Central memory CD8-positive, alpha-beta T cell (primary cell): ENCODE measurements around the gene GPX1.
"Not testable (repeated sequence)": the region's sequence is repeated elsewhere in the genome, so short reads cannot be mapped to it uniquely, and the experiment has no call there.

Experiments
- ATAC-seq: fragments of 150-1000 bp; cut with Tn5 transposase; replicated peaks from 2 replicates; pipeline ENCODE4 v1.10.0; 2022; ENCODE audit warnings: mild to moderate bottlenecking, moderate FRiP score, moderate number of reproducible peaks; ENCODE audit not compliant: poor library complexity, severe bottlenecking; ENCODE audit errors: extremely low read depth
- DNase-seq, 2 donors: peaks; one replicate each; pipeline ENCODE4 v3.0.0; 2021; ENCODE audit warnings: low spot score in 2 of 2
- H3K27ac Mint-ChIP-seq: one replicate; pipeline ENCODE4 v1.8.0; 2022; ENCODE audit warnings: low read depth, mild to moderate bottlenecking, moderate library complexity, mixed read lengths
- H3K27me3 Mint-ChIP-seq: one replicate; pipeline ENCODE4 v1.8.0; 2022; ENCODE audit warnings: mixed read lengths
- H3K36me3 Mint-ChIP-seq: one replicate; pipeline ENCODE4 v1.8.0; 2022; ENCODE audit warnings: mild to moderate bottlenecking, moderate library complexity, mixed read lengths; ENCODE audit not compliant: insufficient read depth
- H3K4me1 Mint-ChIP-seq: one replicate; pipeline ENCODE4 v1.8.0; 2022; ENCODE audit warnings: mixed read lengths
- H3K4me3 Mint-ChIP-seq: one replicate; pipeline ENCODE4 v1.8.0; 2022; ENCODE audit warnings: mild to moderate bottlenecking, moderate library complexity, mixed read lengths
- H3K9me3 Mint-ChIP-seq: one replicate; pipeline ENCODE4 v1.8.0; 2022; ENCODE audit warnings: mixed read lengths

The GPX1 gene

GRCh38 chr3:49385617-49386016, 27.5 kb upstream of the GPX1 start:
- no peaks in the 10 kb centered on the region for H3K9me3 Mint-ChIP-seq
- H3K27me3 Mint-ChIP-seq = no peaks in the 10 kb centered on the region
- H3K4me1 Mint-ChIP-seq = peaks cover 48% of the 10 kb centered on the region
- ATAC-seq (no peak), DNase-seq (no peak)
- peak overlapping the region; percentile 89 for H3K27ac Mint-ChIP-seq
- peaks cover 8% of the 10 kb centered on the region for H3K36me3 Mint-ChIP-seq
- no peak overlapping the region for H3K4me3 Mint-ChIP-seq

- DNase-seq (no peak), ATAC-seq (no peak)
- peak overlapping the region; percentile 31 for H3K4me3 Mint-ChIP-seq
- H3K36me3 Mint-ChIP-seq = peaks cover 5% of the 10 kb centered on the region
- no peaks in the 10 kb centered on the region for H3K27me3 Mint-ChIP-seq
- no peaks in the 10 kb centered on the region for H3K9me3 Mint-ChIP-seq
- peak overlapping the region; percentile 15 for H3K27ac Mint-ChIP-seq
- H3K4me1 Mint-ChIP-seq = peaks cover 64% of the 10 kb centered on the region
Measured at GRCh38 chr3:49383387-49383786, 25.2 kb upstream of the GPX1 start.

DNA sequence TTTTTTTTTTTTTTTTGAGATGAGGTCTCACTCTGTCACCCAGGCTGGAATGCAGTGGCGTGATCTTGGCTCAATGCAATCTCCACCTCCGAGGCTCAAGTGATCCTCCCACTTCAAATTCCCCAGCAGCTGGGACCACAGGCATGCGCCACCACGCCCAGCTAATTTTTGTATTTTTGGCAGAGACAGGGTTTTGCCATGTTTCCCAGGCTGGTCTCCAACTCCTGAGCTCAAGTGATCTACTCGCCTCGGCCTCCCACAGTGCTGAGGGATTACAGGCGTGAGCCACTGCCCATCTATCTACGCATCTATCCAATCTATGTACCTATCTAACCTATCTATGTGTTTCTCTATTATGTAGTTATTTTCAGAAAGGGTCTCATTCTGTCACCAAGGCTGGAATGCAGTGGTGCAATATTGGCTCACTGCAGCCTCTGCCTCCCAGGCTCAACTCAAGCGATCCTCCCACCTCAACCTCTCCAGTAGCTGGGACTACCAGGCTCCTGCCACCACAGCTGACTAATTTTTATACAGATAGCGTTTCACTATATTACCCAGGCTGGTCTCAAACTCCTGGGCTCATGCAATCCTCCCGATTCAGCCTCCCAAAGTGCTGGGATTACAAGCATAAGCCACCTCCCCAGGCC, 20.2 kb upstream of the GPX1 start:
- peaks cover 30% of the 10 kb centered on the region for H3K36me3 Mint-ChIP-seq
- H3K4me3 Mint-ChIP-seq = peak overlapping the region; percentile 33
- DNase-seq = no peak
- H3K27ac Mint-ChIP-seq = peak overlapping the region; percentile 50
- H3K27me3 Mint-ChIP-seq = no peaks in the 10 kb centered on the region
- H3K9me3 Mint-ChIP-seq = no peaks in the 10 kb centered on the region
- H3K4me1 Mint-ChIP-seq = peaks cover 54% of the 10 kb centered on the region
- ATAC-seq = no peak

DNA sequence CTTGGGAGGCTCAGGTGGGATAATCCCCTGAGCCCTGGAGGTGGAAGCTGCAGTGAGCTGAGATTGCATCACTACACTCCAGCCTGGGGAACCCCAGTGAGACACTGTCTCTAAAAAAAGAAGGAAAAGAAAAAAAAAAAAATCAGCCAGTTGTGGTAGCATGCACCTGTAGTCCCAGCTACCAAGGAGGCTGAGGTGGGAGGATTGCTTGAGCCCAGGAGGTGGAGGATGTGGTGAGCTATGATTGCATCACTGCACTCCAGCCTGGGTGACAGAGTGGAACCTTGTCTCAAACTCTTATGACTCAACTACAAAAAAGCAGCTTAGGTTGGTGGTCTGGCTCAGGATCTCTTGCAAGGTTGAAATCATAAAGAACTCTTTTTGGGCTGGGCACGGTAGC, 19.3 kb upstream of the GPX1 start:
- Mint-ChIP-seq H3K4me3 (peak overlapping the region; percentile 25), H3K4me1 (peaks cover 57% of the 10 kb centered on the region), H3K27ac (no peak overlapping the region), H3K36me3 (peaks cover 38% of the 10 kb centered on the region), H3K27me3 (no peaks in the 10 kb centered on the region), H3K9me3 (no peaks in the 10 kb centered on the region)
- ATAC-seq = peak; percentile 54
- no peak for DNase-seq

DNA sequence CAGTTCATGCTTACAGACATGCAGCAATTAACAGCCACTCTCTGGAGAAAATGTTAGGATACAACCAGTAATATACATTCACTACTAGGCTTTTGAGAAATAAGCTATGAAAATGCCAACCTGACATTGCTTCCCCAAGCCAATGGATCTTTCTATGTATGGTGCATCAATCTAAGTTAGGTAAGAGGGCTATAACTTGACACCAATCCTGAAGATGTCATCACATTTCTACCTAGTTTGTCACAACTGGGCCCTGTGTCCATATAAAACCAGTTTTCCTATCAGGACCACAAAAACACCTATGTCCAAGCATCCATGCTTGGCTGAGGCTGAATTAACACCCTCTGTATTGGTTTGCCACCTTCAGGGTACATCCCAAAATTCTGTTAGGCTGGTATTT, 13.8 kb upstream of the GPX1 start:
- H3K27ac Mint-ChIP-seq = no peak overlapping the region
- peaks cover 35% of the 10 kb centered on the region for H3K4me1 Mint-ChIP-seq
- peaks cover 69% of the 10 kb centered on the region for H3K36me3 Mint-ChIP-seq

DNA sequence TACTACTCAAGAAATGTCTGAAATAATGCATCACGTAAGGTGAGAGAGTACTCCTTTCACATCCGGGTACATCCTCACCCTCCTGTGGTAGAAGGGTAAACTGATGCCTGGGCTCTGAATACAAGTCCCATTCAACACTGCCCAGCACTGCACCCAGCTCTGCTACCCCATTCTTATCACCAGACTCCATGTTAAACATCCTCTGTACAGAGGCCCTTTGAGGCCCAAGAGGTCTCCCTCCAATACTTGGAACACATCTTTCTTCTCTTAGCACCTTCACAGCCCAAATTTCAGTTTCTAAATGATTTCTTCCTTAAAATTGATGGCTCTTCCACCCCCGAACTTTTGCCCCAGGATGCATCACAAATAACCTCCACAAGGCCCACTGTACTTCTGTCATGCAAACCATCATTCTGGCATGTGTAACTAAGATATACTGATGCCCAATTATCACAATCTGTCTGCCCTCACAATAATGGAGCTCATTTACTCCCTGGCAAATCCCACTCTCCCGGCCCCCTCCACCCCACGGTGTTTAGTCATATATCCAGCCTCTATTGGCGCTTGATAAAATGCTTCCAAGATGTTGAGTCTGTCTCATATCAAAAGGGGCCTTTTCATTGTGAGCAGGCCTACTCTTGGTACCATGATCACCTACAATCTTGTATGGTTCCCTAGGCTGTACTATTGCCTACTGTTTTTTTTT, 12.6 kb upstream of the GPX1 start:
- Mint-ChIP-seq H3K9me3 (no peaks in the 10 kb centered on the region), H3K4me1 (peaks cover 32% of the 10 kb centered on the region), H3K4me3 (no peak overlapping the region), H3K27ac (no peak overlapping the region), H3K27me3 (no peaks in the 10 kb centered on the region), H3K36me3 (peaks cover 76% of the 10 kb centered on the region)
- no peak for ATAC-seq
- no peak for DNase-seq

More for the DNA sequence above, 13.8 kb upstream of the GPX1 start:
- ATAC-seq = no peak
- H3K27me3 Mint-ChIP-seq = no peaks in the 10 kb centered on the region
- no peak for DNase-seq
- H3K4me3 Mint-ChIP-seq = no peak overlapping the region
- H3K9me3 Mint-ChIP-seq = no peaks in the 10 kb centered on the region

DNA sequence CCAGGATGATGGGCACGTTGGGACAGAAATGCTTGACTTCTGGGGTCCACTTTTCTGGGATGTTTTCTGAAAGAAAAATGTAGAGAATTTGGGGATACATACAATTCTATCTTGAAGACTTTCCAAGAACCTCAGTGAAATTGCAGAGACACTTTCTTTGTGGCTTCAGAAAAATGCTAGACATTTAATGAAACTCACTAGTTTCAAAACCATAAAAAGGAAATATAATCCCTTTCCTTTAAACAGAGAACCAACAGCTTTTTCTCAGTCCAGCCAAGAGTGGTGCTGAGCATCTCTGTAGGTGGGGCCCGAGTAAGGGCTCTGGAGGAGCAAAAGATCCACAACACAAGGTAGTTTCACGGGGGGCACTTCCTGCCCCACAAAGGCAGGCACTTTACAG, 4.4 kb upstream of the GPX1 start:
- Mint-ChIP-seq H3K36me3 (peaks cover 78% of the 10 kb centered on the region), H3K9me3 (no peaks in the 10 kb centered on the region), H3K27me3 (no peaks in the 10 kb centered on the region), H3K4me1 (peaks cover 13% of the 10 kb centered on the region), H3K27ac (peak overlapping the region; percentile 46), H3K4me3 (no peak overlapping the region)
- ATAC-seq (no peak), DNase-seq (no peak)

DNA sequence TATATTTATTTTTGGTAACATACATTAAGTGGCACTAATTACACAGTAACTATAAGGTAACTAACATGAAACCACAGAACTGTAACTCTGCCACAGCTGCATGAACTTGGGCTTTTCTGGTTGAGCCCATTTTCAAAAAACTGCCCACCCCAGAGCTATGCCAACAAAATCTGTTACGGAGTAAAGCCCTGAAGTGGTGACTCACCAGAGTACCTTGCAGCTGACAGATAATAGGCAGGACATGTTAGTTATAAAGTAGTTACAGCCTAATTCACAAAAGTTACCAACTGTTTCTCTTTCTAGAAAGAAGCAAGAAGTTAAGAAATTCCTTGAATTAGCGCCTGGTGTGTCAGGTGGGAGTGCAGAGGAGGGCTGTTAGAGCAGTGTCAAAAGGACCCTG, 1.5 kb upstream of the GPX1 start:
- DNase-seq = no peak
- Mint-ChIP-seq H3K9me3 (no peaks in the 10 kb centered on the region), H3K4me3 (peak overlapping the region; percentile 93)

GRCh38 chr3:49358884-49359225, 702 bp upstream of the GPX1 start:
- ATAC-seq (peak; percentile 3), DNase-seq (no peak)
- Mint-ChIP-seq H3K4me1 (peaks cover 21% of the 10 kb centered on the region), H3K27ac (peak overlapping the region; percentile 89), H3K4me3 (peak overlapping the region; percentile 93), H3K36me3 (peaks cover 56% of the 10 kb centered on the region), H3K27me3 (no peaks in the 10 kb centered on the region), H3K9me3 (no peaks in the 10 kb centered on the region)

More for the DNA sequence above, 1.5 kb upstream of the GPX1 start:
- peaks cover 21% of the 10 kb centered on the region for H3K4me1 Mint-ChIP-seq
- H3K27ac Mint-ChIP-seq = peak overlapping the region; percentile 16
- H3K36me3 Mint-ChIP-seq = peaks cover 60% of the 10 kb centered on the region
- no peaks in the 10 kb centered on the region for H3K27me3 Mint-ChIP-seq
- ATAC-seq = no peak

DNA sequence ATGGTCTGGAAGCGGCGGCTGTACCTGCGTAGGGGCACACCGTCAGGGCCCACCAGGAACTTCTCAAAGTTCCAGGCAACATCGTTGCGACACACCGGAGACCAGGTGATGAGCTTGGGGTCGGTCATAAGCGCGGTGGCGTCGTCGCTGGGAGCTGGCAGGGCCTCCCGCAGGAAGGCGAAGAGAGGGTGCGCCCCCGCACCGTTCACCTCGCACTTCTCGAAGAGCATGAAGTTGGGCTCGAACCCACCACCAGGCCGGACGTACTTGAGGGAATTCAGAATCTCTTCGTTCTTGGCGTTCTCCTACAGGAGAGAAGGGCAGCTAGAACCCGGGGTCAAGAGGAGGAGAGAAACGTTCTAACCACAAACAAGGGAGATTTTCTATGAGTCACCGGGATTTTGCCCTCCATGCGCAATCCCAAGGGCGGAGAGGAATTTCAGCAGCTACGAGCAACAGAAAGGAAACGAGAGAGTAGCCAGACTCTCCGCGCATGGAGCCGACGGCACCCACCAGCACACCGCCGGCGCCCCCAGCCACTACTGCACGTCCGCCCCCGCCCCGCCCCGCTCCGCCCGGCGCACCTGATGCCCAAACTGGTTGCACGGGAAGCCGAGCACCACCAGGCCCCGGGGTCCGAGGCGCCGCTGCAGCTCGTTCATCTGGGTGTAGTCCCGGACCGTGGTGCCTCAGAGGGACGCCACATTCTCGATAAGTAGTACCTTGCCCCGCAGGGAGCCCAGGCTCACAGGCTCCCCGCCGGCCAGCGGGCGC, 523 bp downstream of the GPX1 start:
- H3K9me3 Mint-ChIP-seq, H3K27me3 Mint-ChIP-seq: not testable (repeated sequence)
- H3K4me3 Mint-ChIP-seq = peak overlapping the region; percentile 93
- H3K36me3 Mint-ChIP-seq = peaks cover 44% of the 10 kb centered on the region
- peak; percentile 63 for ATAC-seq
- H3K27ac Mint-ChIP-seq = peak overlapping the region; percentile 89
- H3K4me1 Mint-ChIP-seq = peaks cover 18% of the 10 kb centered on the region
- peak; percentile 19 for DNase-seq

- H3K27me3 Mint-ChIP-seq, H3K9me3 Mint-ChIP-seq: not testable (repeated sequence)
- peak in 1 of 2 donors; percentile 14 for DNase-seq
- Mint-ChIP-seq H3K4me1 (peaks cover 15% of the 10 kb centered on the region), H3K36me3 (peaks cover 39% of the 10 kb centered on the region), H3K4me3 (peak overlapping the region; percentile 93), H3K27ac (peak overlapping the region; percentile 89)
- peak; percentile 31 for ATAC-seq
Measured at GRCh38 chr3:49357095-49357442, 1.1 kb downstream of the GPX1 start.

DNA sequence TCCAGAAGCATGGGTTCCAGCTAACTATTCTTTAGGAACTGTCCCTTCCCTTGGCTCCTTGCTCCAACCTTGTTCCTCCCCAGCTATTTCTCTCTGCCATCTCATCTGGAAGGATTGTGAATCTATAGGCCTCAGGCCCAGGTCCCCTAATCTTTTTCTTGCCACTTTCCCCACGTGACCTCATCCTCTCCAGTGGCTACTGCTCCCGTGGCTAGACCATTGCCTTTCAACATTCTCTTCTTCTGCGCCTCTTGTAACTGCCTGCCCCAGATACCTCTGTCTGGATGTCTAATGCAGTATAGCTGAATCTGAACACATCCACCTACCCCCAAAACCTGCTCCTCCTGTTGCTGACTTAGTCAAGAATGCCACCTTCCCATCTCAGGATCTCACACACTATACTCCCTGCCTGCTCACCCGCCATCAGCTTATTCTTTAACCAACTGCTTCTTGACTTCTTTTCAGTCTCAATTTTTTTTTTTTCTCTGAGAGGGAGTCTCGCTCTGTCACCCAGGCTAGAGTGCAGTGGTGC, 5.2 kb downstream of the GPX1 start:
- DNase-seq (no peak), ATAC-seq (no peak)
- H3K36me3 Mint-ChIP-seq = peaks cover 10% of the 10 kb centered on the region
- peak overlapping the region; percentile 21 for H3K27ac Mint-ChIP-seq
- H3K4me3 Mint-ChIP-seq = no peak overlapping the region
- peaks cover 15% of the 10 kb centered on the region for H3K4me1 Mint-ChIP-seq
- no peaks in the 10 kb centered on the region for H3K9me3 Mint-ChIP-seq
- no peaks in the 10 kb centered on the region for H3K27me3 Mint-ChIP-seq
